ENCODE results near the gene SSBP1. TPM values are rescaled to one million over a fixed set of nuclear protein-coding genes. Genes with fewer than 3 reads are reported as not detected.
"Not testable (repeated sequence)": the region's sequence is repeated elsewhere in the genome, so short reads cannot be mapped to it uniquely, and the experiment has no call there.

SSBP1 gene
- total RNA-seq, 4 donors from 2014 or later = 77.9 to 96.3 (median 87.0) TPM

- DNase-seq (ENCODE audit: low spot score in 2 of 2) = no peak
- WGBS, 2 donors = 82 to 87% methylated on average over 2 of the region's 2 CpGs
- Histone ChIP-seq H3K36me3 (peaks cover 4 to 91% (median 15%) of the 10 kb centered on the region in 3 donors), H3K9me3 (no peaks in the 10 kb centered on the region), H3K4me3 (no peak overlapping the region), H3K4me1 (peaks cover 0 to 20% (median 1%) of the 10 kb centered on the region in 4 donors), H3K27me3 (no peaks in the 10 kb centered on the region), H3K27ac (no peak overlapping the region)
- TF ChIP-seq POLR2A (IDR thresholded peaks at IDR 0.05) (no peak), EP300 (IDR thresholded peaks at IDR 0.05) (no peak)
- TF ChIP-seq, protein P1, sequence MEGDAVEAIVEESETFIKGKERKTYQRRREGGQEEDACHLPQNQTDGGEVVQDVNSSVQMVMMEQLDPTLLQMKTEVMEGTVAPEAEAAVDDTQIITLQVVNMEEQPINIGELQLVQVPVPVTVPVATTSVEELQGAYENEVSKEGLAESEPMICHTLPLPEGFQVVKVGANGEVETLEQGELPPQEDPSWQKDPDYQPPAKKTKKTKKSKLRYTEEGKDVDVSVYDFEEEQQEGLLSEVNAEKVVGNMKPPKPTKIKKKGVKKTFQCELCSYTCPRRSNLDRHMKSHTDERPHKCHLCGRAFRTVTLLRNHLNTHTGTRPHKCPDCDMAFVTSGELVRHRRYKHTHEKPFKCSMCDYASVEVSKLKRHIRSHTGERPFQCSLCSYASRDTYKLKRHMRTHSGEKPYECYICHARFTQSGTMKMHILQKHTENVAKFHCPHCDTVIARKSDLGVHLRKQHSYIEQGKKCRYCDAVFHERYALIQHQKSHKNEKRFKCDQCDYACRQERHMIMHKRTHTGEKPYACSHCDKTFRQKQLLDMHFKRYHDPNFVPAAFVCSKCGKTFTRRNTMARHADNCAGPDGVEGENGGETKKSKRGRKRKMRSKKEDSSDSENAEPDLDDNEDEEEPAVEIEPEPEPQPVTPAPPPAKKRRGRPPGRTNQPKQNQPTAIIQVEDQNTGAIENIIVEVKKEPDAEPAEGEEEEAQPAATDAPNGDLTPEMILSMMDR (IDR thresholded peaks at IDR 0.05) = no peak
Measured at GRCh38 chr7:141744131-141744530, 6.0 kb downstream of the SSBP1 start.

DNA sequence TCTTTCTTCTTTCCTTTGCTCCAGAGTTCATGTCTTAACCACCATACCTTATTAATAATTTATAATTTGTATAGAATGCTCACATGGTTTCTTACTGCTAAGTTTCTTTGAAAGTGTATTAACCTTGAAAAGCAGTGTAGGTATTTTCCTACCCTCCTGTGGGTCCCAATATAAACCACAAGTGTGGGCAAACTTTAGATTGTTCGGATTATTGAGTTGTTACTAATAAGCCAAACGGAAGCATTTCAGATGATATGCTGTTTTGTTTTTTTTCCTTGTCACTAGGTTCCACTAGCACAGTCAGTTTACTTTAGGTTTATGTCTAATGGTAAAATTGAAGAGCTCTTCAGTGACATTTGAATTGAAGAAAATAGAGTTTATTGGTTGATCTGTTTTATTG is 10.2 kb downstream of the SSBP1 start:
- TF ChIP-seq POLR2A (IDR thresholded peaks at IDR 0.05) (no peak), EP300 (IDR thresholded peaks at IDR 0.05) (no peak)
- TF ChIP-seq, protein P1 (IDR thresholded peaks at IDR 0.05) = no peak
- peaks cover 15 to 98% (median 34%) of the 10 kb centered on the region in 3 donors for H3K36me3 ChIP-seq
- DNase-seq (ENCODE audit: low spot score in 2 of 2) = no peak
- peaks cover 0 to 25% (median 4%) of the 10 kb centered on the region in 4 donors for H3K9me3 ChIP-seq
- H3K27me3 ChIP-seq = no peaks in the 10 kb centered on the region
- no peak overlapping the region for H3K4me3 ChIP-seq
- 92 to 93% methylated on average over 2 of the region's 2 CpGs for WGBS, 2 donors
- no peaks in the 10 kb centered on the region for H3K4me1 ChIP-seq
- H3K27ac ChIP-seq = no peak overlapping the region

- Histone ChIP-seq H3K36me3 (peaks cover 11 to 97% (median 27%) of the 10 kb centered on the region in 3 donors), H3K9me3 (peaks cover 0 to 25% (median 4%) of the 10 kb centered on the region in 4 donors)
- not testable (repeated sequence) for H3K4me3 ChIP-seq; H3K4me1 ChIP-seq; DNase-seq (ENCODE audit: low spot score in 2 of 2); H3K27me3 ChIP-seq; H3K27ac ChIP-seq
- WGBS, 2 donors = 96 to 97% methylated on average over 10 of the region's 10 CpGs
Measured at GRCh38 chr7:141751904-141752303, 13.7 kb downstream of the SSBP1 start.

DNA sequence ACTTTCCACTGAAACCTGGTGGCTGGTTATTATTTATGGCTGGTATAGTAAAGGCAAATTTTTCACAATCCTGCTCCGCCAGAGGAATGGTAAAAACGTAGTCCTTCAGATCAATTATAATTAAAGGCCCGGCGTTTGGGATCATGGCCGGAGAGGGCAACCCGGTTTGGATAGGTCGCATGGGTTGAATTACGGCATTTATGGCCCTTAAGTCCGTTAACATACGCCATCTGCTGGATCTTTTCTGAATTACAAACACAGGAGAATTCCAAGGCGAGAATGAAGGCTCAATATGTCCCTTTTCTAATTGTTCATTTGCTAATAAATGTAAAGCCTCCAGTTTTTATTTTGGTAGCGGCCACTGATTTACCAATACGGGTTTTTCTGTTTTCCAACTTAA is 14.5 kb downstream of the SSBP1 start:
- TF ChIP-seq EP300 (IDR thresholded peaks at IDR 0.05) = no peak
- TF ChIP-seq POLR2A (IDR thresholded peaks at IDR 0.05) = no peak
- TF ChIP-seq, protein P1 (IDR thresholded peaks at IDR 0.05) = no peak
- Histone ChIP-seq H3K4me1 (no peaks in the 10 kb centered on the region), H3K9me3 (peaks cover 0 to 25% (median 4%) of the 10 kb centered on the region in 4 donors), H3K4me3 (no peak overlapping the region), H3K27me3 (no peaks in the 10 kb centered on the region), H3K36me3 (peaks cover 11 to 99% (median 27%) of the 10 kb centered on the region in 3 donors), H3K27ac (no peak overlapping the region)
- DNase-seq (ENCODE audit: low spot score in 2 of 2) = no peak
- WGBS, 2 donors = 95 to 96% methylated on average over 13 of the region's 13 CpGs

DNA sequence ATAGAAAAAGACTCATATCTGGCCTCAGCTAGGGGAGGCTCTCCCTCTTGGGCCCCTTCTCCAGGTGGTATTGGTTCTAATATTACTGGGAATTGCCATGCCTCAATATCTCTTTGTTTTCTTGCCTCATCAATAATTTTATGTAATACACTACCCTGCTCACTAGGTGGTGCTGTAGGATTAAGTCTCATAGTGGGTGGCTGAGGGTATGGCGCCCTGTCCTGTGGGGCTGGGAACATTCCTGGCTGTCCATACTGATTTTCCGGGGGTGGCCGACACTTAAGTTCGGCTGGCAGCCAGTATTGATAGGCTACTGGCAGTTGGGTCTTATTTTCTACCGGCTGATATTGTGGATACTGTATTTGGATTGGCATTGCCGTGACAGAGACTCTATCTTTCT is 16.8 kb downstream of the SSBP1 start:
- peaks cover 0 to 25% (median 4%) of the 10 kb centered on the region in 4 donors for H3K9me3 ChIP-seq
- H3K27ac ChIP-seq = no peak overlapping the region
- no peaks in the 10 kb centered on the region for H3K27me3 ChIP-seq
- no peak for DNase-seq (ENCODE audit: low spot score in 2 of 2)
- peaks cover 7 to 97% (median 18%) of the 10 kb centered on the region in 3 donors for H3K36me3 ChIP-seq
- H3K4me1 ChIP-seq = no peaks in the 10 kb centered on the region
- H3K4me3 ChIP-seq = no peak overlapping the region
- WGBS, 2 donors = 84 to 88% methylated on average over 6 of the region's 6 CpGs
- TF ChIP-seq, protein P1 (IDR thresholded peaks at IDR 0.05) = peak in 2 of 5 experiments; percentile 16 to 25
- no peak for TF ChIP-seq POLR2A (IDR thresholded peaks at IDR 0.05)

GRCh38 chr7:141763797-141764196 is 25.6 kb downstream of the SSBP1 start, which contains the start of gene TAS2R3:
Gene TAS2R3 (plus strand): TSS chr7:141764097. CDS start chr7:141764159, 62 bp downstream.
- DNase-seq (ENCODE audit: low spot score in 2 of 2) = no peak
- Histone ChIP-seq H3K9me3 (no peaks in the 10 kb centered on the region), H3K4me3 (no peak within 1 kb of the TSS), H3K4me1 (no peaks in the 10 kb centered on the region), H3K36me3 (peaks cover 0 to 75% (median 5%) of the 10 kb centered on the region in 3 donors), H3K27ac (no peak within 1 kb of the TSS), H3K27me3 (no peaks in the 10 kb centered on the region)
- TF ChIP-seq POLR2A (IDR thresholded peaks at IDR 0.05) = no peak
- no peak for TF ChIP-seq EP300 (IDR thresholded peaks at IDR 0.05)
- TF ChIP-seq, protein P1 (IDR thresholded peaks at IDR 0.05) = no peak
- WGBS, 2 donors = 96 to 99% methylated on average over 3 of the region's 3 CpGs

- DNase-seq (ENCODE audit: low spot score in 2 of 2); H3K9me3 ChIP-seq; H3K4me3 ChIP-seq; H3K27me3 ChIP-seq; H3K4me1 ChIP-seq; H3K27ac ChIP-seq: not testable (repeated sequence)
- 97% methylated on average over 3 of the region's 3 CpGs for WGBS, 2 donors
- peaks cover 0 to 33% (median 0%) of the 10 kb centered on the region in 3 donors for H3K36me3 ChIP-seq
Measured at GRCh38 chr7:141770083-141770583, 32.0 kb downstream of the SSBP1 start.

Data from tibial nerve (tissue), 4 donors.